HG03378 (cell line): Measurements from ENCODE around the gene RPS6KL1.

Experiments
- ATAC-seq: cut with Tn5 transposase; IDR thresholded peaks from one replicate; pipeline ENCODE4 v1.9.1; 2021; ENCODE audit warnings: mild to moderate bottlenecking, moderate library complexity; ENCODE audit not compliant: unreplicated experiment

Gene RPS6KL1

DNA sequence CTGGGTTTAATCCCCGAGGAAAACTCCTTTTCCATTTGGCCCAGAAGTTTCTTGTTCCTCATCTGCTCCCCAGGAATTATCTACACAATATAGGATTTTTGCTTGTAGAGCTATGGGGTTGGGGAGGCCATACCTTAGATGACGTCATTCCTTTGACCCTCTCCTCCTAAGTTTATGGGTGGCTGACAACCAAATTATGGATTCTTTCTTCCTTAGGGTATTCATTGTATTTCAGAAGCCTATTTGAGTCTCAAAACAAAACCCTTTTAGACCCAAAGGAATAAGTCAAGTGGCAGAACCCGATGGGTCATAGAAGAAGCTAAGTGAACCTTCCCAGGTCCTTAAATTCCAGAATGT, 61.3 kb downstream of the RPS6KL1 start:
- no peak for ATAC-seq

GRCh38 chr14:74860899-74861733, 61.9 kb downstream of the RPS6KL1 start:
- ATAC-seq = peak; percentile 59

DNA sequence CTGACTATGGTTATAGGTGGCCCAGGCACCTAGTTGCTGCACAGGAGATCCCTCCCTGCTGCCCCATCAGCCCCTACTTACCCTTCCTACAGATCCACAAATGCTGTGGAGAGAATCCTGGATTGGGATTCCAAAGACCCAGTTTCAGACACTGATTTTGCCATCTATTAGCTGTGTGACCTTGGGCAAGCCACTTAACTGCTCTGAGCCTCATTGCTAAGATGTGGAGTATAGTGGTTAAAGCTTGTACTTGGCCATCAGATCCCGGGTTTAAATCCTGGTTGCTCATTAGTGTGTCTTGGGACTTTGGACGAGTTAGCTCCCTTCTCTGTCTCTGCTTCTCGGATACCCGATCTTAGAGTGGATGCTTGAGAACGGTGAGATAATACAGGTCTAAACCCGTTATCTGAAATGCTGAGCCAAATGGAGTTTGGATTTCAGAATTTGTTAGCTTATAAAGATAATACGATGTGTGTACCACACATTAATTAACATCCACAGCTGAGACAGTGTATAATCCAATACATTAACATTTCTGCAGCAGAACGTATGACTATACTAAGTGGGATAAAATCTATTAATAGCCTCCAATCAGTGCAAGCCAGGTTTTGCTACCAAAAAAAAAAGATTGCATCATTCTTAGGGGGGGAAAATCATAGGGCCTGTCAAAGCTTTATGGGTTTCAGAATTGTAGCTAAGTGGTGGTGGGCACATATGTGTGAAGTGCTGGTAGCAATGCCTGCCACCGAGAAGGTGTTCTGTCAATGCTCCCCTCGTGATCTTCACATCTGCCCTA, 63.1 kb downstream of the RPS6KL1 start:
- ATAC-seq = no peak

DNA sequence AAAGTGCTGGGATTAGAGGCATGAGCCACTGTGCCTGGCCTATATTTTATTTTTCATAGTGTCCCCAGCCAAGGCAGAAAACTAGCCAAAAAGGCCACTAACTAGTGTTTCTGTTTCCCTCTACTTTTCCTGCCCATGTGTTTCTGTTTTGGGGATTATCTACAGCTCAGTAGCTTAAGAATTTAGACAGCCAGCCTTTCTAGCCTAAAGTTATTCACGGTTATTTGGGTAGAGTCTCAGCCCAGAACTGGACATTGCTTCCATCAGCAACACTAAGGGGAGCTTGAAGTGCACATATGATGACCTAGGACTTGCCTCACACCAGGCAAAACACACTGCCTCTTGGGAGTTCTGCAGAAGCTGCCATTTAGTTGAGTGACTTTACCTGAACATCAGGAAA, 65.0 kb downstream of the RPS6KL1 start:
- ATAC-seq = no peak

- ATAC-seq = no peak
Observed at GRCh38 chr14:74856366-74856765, 66.7 kb downstream of the RPS6KL1 start.

GRCh38 chr14:74855945-74856344, 67.1 kb downstream of the RPS6KL1 start:
- ATAC-seq = no peak

DNA sequence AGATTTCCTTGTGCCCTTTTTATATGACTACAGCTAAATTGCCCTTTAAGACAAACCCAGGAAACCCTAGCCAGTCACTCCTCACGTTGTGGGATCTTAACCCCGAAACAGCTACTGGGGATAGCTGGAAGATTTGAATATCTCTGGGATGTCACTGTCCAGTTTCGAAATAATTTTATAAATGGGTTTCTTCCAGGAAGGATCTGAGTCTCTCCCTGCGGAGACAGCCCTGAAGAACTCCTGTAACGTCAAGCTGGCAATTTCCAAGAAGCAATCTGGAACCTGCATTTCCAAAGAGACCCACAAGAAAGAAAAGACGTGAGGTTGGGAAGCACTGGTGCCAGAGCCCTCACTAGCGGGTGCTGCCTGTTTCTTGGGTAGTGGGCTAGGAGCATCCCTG, 68.0 kb downstream of the RPS6KL1 start:
- ATAC-seq = no peak
